Left lung (tissue), 10 donors: Measurements from ENCODE around the gene IFT122. TPM values are rescaled to one million over a fixed set of nuclear protein-coding genes. Genes with fewer than 3 reads are reported as not detected.

Source experiments
- ATAC-seq: fragments of 200-7000 bp; cut with Tn5 transposase; one replicate; pipeline ENCODE4 v1.9.1; 2020; ENCODE audit warnings: moderate library complexity
- DNase-seq, 4 donors: peaks; one replicate each; pipeline ENCODE4 v3.0.0-alpha.2; 2013 to 2020
- H3K27ac ChIP-seq, 2 donors: fragments of 200-600 bp; sonication (generic) in 1 of 2; one replicate each; pipeline versions ENCODE4 v1.5.0 to v1.8.0; 2020 to 2021
- H3K27me3 ChIP-seq, 2 donors: fragments of 200-600 bp; sonication (generic) in 1 of 2; one replicate each; pipeline versions ENCODE4 v1.5.0 to v1.8.0; 2020 to 2021
- H3K36me3 ChIP-seq, 2 donors: fragments of 200-600 bp; sonication (generic) in 1 of 2; one replicate each; pipeline versions ENCODE4 v1.5.0 to v1.8.0; 2020 to 2021
- H3K4me1 ChIP-seq, 2 donors: fragments of 200-600 bp; one replicate each; pipeline ENCODE4 v1.8.0; 2021
- H3K4me3 ChIP-seq, 2 donors: fragments of 200-600 bp; sonication (generic) in 1 of 2; one replicate each; pipeline versions ENCODE4 v1.5.0 to v1.8.0; 2020 to 2021; ENCODE audit warnings: mild to moderate bottlenecking in 1 of 2
- H3K9me3 ChIP-seq, 2 donors: fragments of 200-600 bp; sonication (generic) in 1 of 2; one replicate each; pipeline versions ENCODE4 v1.5.0 to v1.8.0; 2020 to 2021
- intact Hi-C, 2 donors: fragments of 100-400 bp; cut with DNase I; formaldehyde crosslinking; loops; one replicate each; pipeline versions ENCODE4 v1.11.2 to v1.14.2; 2022
- polyA plus RNA-seq, 6 donors: library from polyadenylated mRNA; unstranded; fragments of 120-200 nt; gene quantifications; one replicate each; pipeline ENCODE4 v1.2.1, GENCODE V29; 2013; ENCODE audit not compliant: insufficient read length in 6 of 6
- total RNA-seq, 2 donors: library from RNA; stranded (reverse); fragmentation: NEBNext Ultra II Directional; extraction: Animal tissue kit (Norgen Biotek cat#: 25700); gene quantifications; one replicate each; pipeline ENCODE4 v1.2.1, GENCODE V29; 2021
- TF ChIP-seq, protein P1 (sequence below), 2 donors: fragments of 200-600 bp; sonication (generic) in 1 of 2; IDR thresholded peaks; one replicate each; pipeline versions ENCODE4 v1.5.0 to v1.8.0; 2021; ENCODE audit warnings: antibody characterized with exemption in 2 of 2
- donor health status: DM: no; HTN: yes; CAD: no.
- donor health status: DM: no; HTN: no; CAD: no.

Gene IFT122
- total and polyA plus RNA-seq, 8 donors = 21.2 to 79.7 (median 71.3) TPM

- Histone ChIP-seq H3K9me3 (no peaks in the 10 kb centered on the region), H3K27me3 (no peaks in the 10 kb centered on the region), H3K4me3 (no peak overlapping the region), H3K27ac (no peak overlapping the region), H3K36me3 (no peaks in the 10 kb centered on the region), H3K4me1 (peaks cover 20 to 55% of the 10 kb centered on the region in 2 donors)
- ATAC-seq = no peak
- TF ChIP-seq, protein P1, sequence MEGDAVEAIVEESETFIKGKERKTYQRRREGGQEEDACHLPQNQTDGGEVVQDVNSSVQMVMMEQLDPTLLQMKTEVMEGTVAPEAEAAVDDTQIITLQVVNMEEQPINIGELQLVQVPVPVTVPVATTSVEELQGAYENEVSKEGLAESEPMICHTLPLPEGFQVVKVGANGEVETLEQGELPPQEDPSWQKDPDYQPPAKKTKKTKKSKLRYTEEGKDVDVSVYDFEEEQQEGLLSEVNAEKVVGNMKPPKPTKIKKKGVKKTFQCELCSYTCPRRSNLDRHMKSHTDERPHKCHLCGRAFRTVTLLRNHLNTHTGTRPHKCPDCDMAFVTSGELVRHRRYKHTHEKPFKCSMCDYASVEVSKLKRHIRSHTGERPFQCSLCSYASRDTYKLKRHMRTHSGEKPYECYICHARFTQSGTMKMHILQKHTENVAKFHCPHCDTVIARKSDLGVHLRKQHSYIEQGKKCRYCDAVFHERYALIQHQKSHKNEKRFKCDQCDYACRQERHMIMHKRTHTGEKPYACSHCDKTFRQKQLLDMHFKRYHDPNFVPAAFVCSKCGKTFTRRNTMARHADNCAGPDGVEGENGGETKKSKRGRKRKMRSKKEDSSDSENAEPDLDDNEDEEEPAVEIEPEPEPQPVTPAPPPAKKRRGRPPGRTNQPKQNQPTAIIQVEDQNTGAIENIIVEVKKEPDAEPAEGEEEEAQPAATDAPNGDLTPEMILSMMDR (IDR thresholded peaks at IDR 0.05) = no peak
- intact Hi-C loops = no loop called here
- DNase-seq = no peak
Measured at GRCh38 chr3:129445471-129445870, 5.4 kb downstream of the IFT122 start.

DNA sequence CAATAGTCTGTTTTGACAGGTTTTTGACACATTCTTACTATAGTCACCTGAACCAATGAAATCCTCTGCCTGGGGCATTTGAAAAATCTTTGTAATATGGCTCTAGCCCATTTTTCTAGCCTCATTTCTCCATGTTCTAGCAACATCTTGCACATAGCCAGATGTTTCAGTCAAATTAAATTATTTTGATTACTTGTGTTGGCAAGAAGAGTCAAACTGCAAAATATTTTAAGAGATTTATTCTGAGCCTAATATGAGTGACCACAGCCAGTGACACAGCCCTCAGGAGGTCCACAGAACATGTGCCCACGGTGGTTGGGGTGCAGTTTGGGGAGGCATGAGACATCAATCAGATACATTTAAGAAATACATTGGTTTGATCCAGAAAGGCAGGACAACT lies 6.9 kb downstream of the IFT122 start:
- no peak overlapping the region for H3K27ac ChIP-seq
- peaks cover 8 to 42% of the 10 kb centered on the region in 2 donors for H3K4me1 ChIP-seq
- intact Hi-C loops = no loop called here
- no peak for DNase-seq
- H3K36me3 ChIP-seq = peaks cover 0 to 2% of the 10 kb centered on the region in 2 donors
- H3K27me3 ChIP-seq = no peaks in the 10 kb centered on the region
- no peaks in the 10 kb centered on the region for H3K9me3 ChIP-seq
- TF ChIP-seq, protein P1 (IDR thresholded peaks at IDR 0.05) = no peak
- ATAC-seq = no peak
- no peak overlapping the region for H3K4me3 ChIP-seq

- Histone ChIP-seq H3K27me3 (no peaks in the 10 kb centered on the region), H3K9me3 (no peaks in the 10 kb centered on the region), H3K4me3 (no peak overlapping the region), H3K4me1 (peaks cover 1 to 28% of the 10 kb centered on the region in 2 donors), H3K36me3 (peaks cover 0 to 15% of the 10 kb centered on the region in 2 donors), H3K27ac (no peak overlapping the region)
- TF ChIP-seq, protein P1 (IDR thresholded peaks at IDR 0.05) = no peak
- intact Hi-C loops = no loop called here
- ATAC-seq = no peak
- no peak for DNase-seq
Measured at GRCh38 chr3:129448186-129448895, 8.3 kb downstream of the IFT122 start.

DNA sequence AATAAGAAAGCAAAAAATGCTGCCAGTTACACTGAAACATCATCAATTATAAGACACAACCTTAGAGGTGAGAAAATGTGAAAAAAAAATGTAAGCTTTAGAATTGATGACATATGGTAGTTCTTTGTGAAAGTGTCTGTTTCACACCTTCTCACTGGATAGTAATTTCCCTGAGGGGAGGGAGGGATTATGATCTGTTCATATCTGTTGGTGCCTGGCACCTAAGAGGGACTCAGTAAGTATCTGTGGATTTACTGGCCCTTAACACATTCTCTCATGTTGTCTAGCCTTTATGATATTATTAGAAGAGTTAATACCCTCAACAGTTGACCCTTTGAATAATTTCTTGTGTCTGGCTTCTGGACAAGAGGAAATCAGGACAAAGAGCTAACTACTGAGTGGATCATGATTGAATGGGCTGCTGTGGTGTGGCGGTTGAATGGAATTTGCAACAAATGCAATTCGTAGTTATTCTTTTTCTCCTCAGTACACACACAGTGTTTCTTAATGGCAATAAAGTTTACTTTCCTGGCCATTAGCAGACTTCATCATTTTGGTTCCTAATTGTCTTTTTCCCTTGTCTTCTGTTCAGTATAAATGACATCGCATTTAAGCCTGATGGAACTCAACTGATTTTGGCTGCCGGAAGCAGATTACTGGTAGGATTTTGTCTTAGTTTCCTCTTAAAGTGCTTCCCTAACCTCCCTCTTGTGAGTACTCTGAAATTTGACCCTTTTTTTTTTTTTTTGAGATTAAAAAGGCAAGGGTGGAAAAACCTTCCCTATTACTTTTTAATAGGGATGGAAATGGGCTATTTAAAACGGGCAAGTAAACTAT lies 9.5 kb downstream of the IFT122 start:
- ATAC-seq (no peak), DNase-seq (peak in 1 of 4 donors; percentile 9)
- H3K27ac ChIP-seq = peak overlapping the region in 1 of 2 donors; percentile 1

More for the DNA sequence above, 9.5 kb downstream of the IFT122 start:
- no peaks in the 10 kb centered on the region for H3K27me3 ChIP-seq
- intact Hi-C loops = no loop called here
- TF ChIP-seq, protein P1 (IDR thresholded peaks at IDR 0.05) = no peak
- no peak overlapping the region for H3K4me3 ChIP-seq
- H3K4me1 ChIP-seq = peaks cover 0 to 16% of the 10 kb centered on the region in 2 donors
- no peaks in the 10 kb centered on the region for H3K9me3 ChIP-seq
- H3K36me3 ChIP-seq = peaks cover 0 to 23% of the 10 kb centered on the region in 2 donors
